Right hindlimb (tissue), 1 donor: Measurements from ENCODE around the gene AHSP.
"Not testable (repeated sequence)": the region's sequence is repeated elsewhere in the genome, so short reads cannot be mapped to it uniquely, and the experiment has no call there.

ENCODE experiments used
- DNase-seq: peaks from one replicate; pipeline ENCODE4 v3.0.0-alpha.2; 2018

Gene AHSP

GRCh38 chr16:31527734-31528274, at the start of gene AHSP:
TSS of gene AHSP (plus strand) at chr16:31527900. CDS start at chr16:31528140, 240 bp downstream.
- no peak for DNase-seq

- no peak for DNase-seq
Observed at GRCh38 chr16:31478956-31479355, 48.7 kb upstream of the AHSP start.

- no peak for DNase-seq
Observed at GRCh38 chr16:31479751-31480150, 47.9 kb upstream of the AHSP start.

- no peak for DNase-seq
Observed at GRCh38 chr16:31480851-31481536, 46.7 kb upstream of the AHSP start.

GRCh38 chr16:31483081-31483480, 44.6 kb upstream of the AHSP start, which contains the start of gene SLC5A2:
TSS of gene SLC5A2 (plus strand) at chr16:31483123. CDS start at chr16:31483137, 14 bp downstream.
- DNase-seq: no peak

- DNase-seq: not testable (repeated sequence)
Observed at GRCh38 chr16:31484048-31484447, 43.7 kb upstream of the AHSP start.

GRCh38 chr16:31484491-31485171, 43.1 kb upstream of the AHSP start:
- no peak for DNase-seq

- no peak for DNase-seq
Observed at GRCh38 chr16:31485571-31485970, 42.1 kb upstream of the AHSP start.

- peak; percentile 80 for DNase-seq
Observed at GRCh38 chr16:31486045-31486444, 41.7 kb upstream of the AHSP start.

GRCh38 chr16:31487071-31487719, 40.5 kb upstream of the AHSP start:
- no peak for DNase-seq

- DNase-seq: peak; percentile 68
Observed at GRCh38 chr16:31487720-31488467, 39.8 kb upstream of the AHSP start.

GRCh38 chr16:31488468-31489297, 39.0 kb upstream of the AHSP start:
- DNase-seq: peak; percentile 47

- DNase-seq: no peak
Observed at GRCh38 chr16:31489298-31489564, 38.5 kb upstream of the AHSP start.

- no peak for DNase-seq
Observed at GRCh38 chr16:31489616-31490584, 37.8 kb upstream of the AHSP start.

- DNase-seq: no peak
Observed at GRCh38 chr16:31491778-31492418, 35.8 kb upstream of the AHSP start.

GRCh38 chr16:31493506-31494125, 34.1 kb upstream of the AHSP start:
- no peak for DNase-seq

GRCh38 chr16:31496670-31497069, 31.0 kb upstream of the AHSP start:
- DNase-seq: no peak

- no peak for DNase-seq
Observed at GRCh38 chr16:31498493-31498892, 29.2 kb upstream of the AHSP start.

GRCh38 chr16:31499928-31500327, 27.8 kb upstream of the AHSP start:
- DNase-seq: no peak
